ENCODE measurements around the gene CCDC38. TPM values are rescaled to one million over a fixed set of nuclear protein-coding genes. Genes with fewer than 3 reads are reported as not detected.

CCDC38 gene
- total and polyA plus RNA-seq, 4 experiments from 2014 or later: 0.09 to 1.0 (median 0.23) TPM; not detected in 1

GRCh38 chr12:95887311-95887710 lies 55.1 kb downstream of the CCDC38 start:
- CTCF ChIA-PET (ENCODE audit: partially characterized antibody): no interaction called here

GRCh38 chr12:95884998-95885397 lies 57.4 kb downstream of the CCDC38 start:
- H3K27ac ChIP-seq (ENCODE audit: low read depth, low read length): no peak overlapping the region
- no peaks in the 10 kb centered on the region for H3K36me3 ChIP-seq (ENCODE audit: insufficient read depth, low read length)
- Mint-ChIP-seq H3K4me3 (no peak overlapping the region), H3K4me1 (no peaks in the 10 kb centered on the region), H3K36me3 (no peaks in the 10 kb centered on the region), H3K27ac (no peak overlapping the region), H3K9me3 (peaks cover 0 to 4% (median 0%) of the 10 kb centered on the region in 8 donors), H3K27me3 (peaks cover 2 to 8% of the 10 kb centered on the region in 2 donors)
- H3K9me3 ChIP-seq (ENCODE audit: control insufficient read depth in 1 of 2, low read length in 2 of 2): no peaks in the 10 kb centered on the region
- H3K4me3 ChIP-seq (ENCODE audit: low read length in 2 of 2): no peak overlapping the region
- intact Hi-C loops (cut with micrococcal nuclease): no loop called here
- ChIA-PET CTCF (ENCODE audit: partially characterized antibody) (no interaction called here), POLR2A (ENCODE audit: partially characterized antibody) (no interaction called here)
- H3K4me1 ChIP-seq (ENCODE audit: insufficient read depth, low read length): no peaks in the 10 kb centered on the region
- H3K27me3 ChIP-seq (ENCODE audit: insufficient read depth, low read length): no peaks in the 10 kb centered on the region
- DNase-seq: no peak

More at GRCh38 chr12:95887311-95887710, 55.1 kb downstream of the CCDC38 start:
- H3K27me3 ChIP-seq (ENCODE audit: insufficient read depth, low read length): no peaks in the 10 kb centered on the region
- no peak for DNase-seq
- H3K36me3 Mint-ChIP-seq: no peaks in the 10 kb centered on the region
- H3K4me3 Mint-ChIP-seq: no peak overlapping the region
- no peak overlapping the region for H3K27ac ChIP-seq (ENCODE audit: low read depth, low read length)
- peaks cover 2 to 13% of the 10 kb centered on the region in 2 donors for H3K27me3 Mint-ChIP-seq
- H3K4me1 ChIP-seq (ENCODE audit: insufficient read depth, low read length): no peaks in the 10 kb centered on the region
- H3K4me3 ChIP-seq (ENCODE audit: low read length in 2 of 2): no peak overlapping the region
- H3K9me3 ChIP-seq (ENCODE audit: control insufficient read depth in 1 of 2, low read length in 2 of 2): no peaks in the 10 kb centered on the region
- H3K4me1 Mint-ChIP-seq: no peaks in the 10 kb centered on the region
- intact Hi-C loops (cut with micrococcal nuclease): no loop called here
- H3K9me3 Mint-ChIP-seq: peaks cover 0 to 4% (median 0%) of the 10 kb centered on the region in 8 donors
- no peaks in the 10 kb centered on the region for H3K36me3 ChIP-seq (ENCODE audit: insufficient read depth, low read length)
- POLR2A ChIA-PET (ENCODE audit: partially characterized antibody): no interaction called here
- no peak overlapping the region for H3K27ac Mint-ChIP-seq

GRCh38 chr12:95882873-95883272 lies 59.5 kb downstream of the CCDC38 start:
- DNase-seq: no peak
- H3K27ac ChIP-seq (ENCODE audit: low read depth, low read length): no peak overlapping the region
- H3K4me3 ChIP-seq (ENCODE audit: low read length in 2 of 2): no peak overlapping the region
- no peaks in the 10 kb centered on the region for H3K4me1 ChIP-seq (ENCODE audit: insufficient read depth, low read length)
- Mint-ChIP-seq H3K4me3 (no peak overlapping the region), H3K4me1 (no peaks in the 10 kb centered on the region), H3K36me3 (no peaks in the 10 kb centered on the region), H3K9me3 (peaks cover 0 to 4% (median 0%) of the 10 kb centered on the region in 8 donors), H3K27ac (no peak overlapping the region), H3K27me3 (peaks cover 0 to 4% of the 10 kb centered on the region in 2 donors)
- no peaks in the 10 kb centered on the region for H3K36me3 ChIP-seq (ENCODE audit: insufficient read depth, low read length)
- no peaks in the 10 kb centered on the region for H3K27me3 ChIP-seq (ENCODE audit: insufficient read depth, low read length)
- intact Hi-C loops (cut with micrococcal nuclease): no loop called here
- no peaks in the 10 kb centered on the region for H3K9me3 ChIP-seq (ENCODE audit: control insufficient read depth in 1 of 2, low read length in 2 of 2)
- CTCF ChIA-PET (ENCODE audit: partially characterized antibody): interaction anchor here (1.2 kb wide), 1 partner anchor 36 kb away, joined by 3 read pairs; no protein-coding TSS in a partner anchor
- POLR2A ChIA-PET (ENCODE audit: partially characterized antibody): no interaction called here

GRCh38 chr12:95882080-95882479 lies 60.3 kb downstream of the CCDC38 start:
- Mint-ChIP-seq H3K36me3 (no peaks in the 10 kb centered on the region), H3K4me3 (no peak overlapping the region), H3K27ac (no peak overlapping the region), H3K27me3 (no peaks in the 10 kb centered on the region), H3K9me3 (peaks cover 0 to 4% (median 0%) of the 10 kb centered on the region in 8 donors), H3K4me1 (no peaks in the 10 kb centered on the region)
- no peak overlapping the region for H3K27ac ChIP-seq (ENCODE audit: low read depth, low read length)
- no peak overlapping the region for H3K4me3 ChIP-seq (ENCODE audit: low read length in 2 of 2)
- H3K36me3 ChIP-seq (ENCODE audit: insufficient read depth, low read length): no peaks in the 10 kb centered on the region
- no peak for DNase-seq
- H3K9me3 ChIP-seq (ENCODE audit: control insufficient read depth in 1 of 2, low read length in 2 of 2): no peaks in the 10 kb centered on the region
- ChIA-PET POLR2A (ENCODE audit: partially characterized antibody) (no interaction called here), CTCF (ENCODE audit: partially characterized antibody) (interaction anchor here (1.2 kb wide), 1 partner anchor 37 kb away, joined by 3 read pairs; no protein-coding TSS in a partner anchor)
- intact Hi-C loops (cut with micrococcal nuclease): no loop called here
- no peaks in the 10 kb centered on the region for H3K27me3 ChIP-seq (ENCODE audit: insufficient read depth, low read length)
- H3K4me1 ChIP-seq (ENCODE audit: insufficient read depth, low read length): no peaks in the 10 kb centered on the region

GRCh38 chr12:95881331-95881955 lies 61.0 kb downstream of the CCDC38 start:
- no peak overlapping the region for H3K27ac ChIP-seq (ENCODE audit: low read depth, low read length)
- H3K27me3 Mint-ChIP-seq: no peaks in the 10 kb centered on the region
- no peaks in the 10 kb centered on the region for H3K4me1 ChIP-seq (ENCODE audit: insufficient read depth, low read length)
- no peaks in the 10 kb centered on the region for H3K36me3 Mint-ChIP-seq
- peaks cover 0 to 4% (median 0%) of the 10 kb centered on the region in 8 donors for H3K9me3 Mint-ChIP-seq
- H3K27me3 ChIP-seq (ENCODE audit: insufficient read depth, low read length): no peaks in the 10 kb centered on the region
- H3K4me1 Mint-ChIP-seq: no peaks in the 10 kb centered on the region
- no peak overlapping the region for H3K4me3 Mint-ChIP-seq
- no peak for DNase-seq
- H3K9me3 ChIP-seq (ENCODE audit: control insufficient read depth in 1 of 2, low read length in 2 of 2): no peaks in the 10 kb centered on the region
- no peak overlapping the region for H3K27ac Mint-ChIP-seq
- H3K4me3 ChIP-seq (ENCODE audit: low read length in 2 of 2): no peak overlapping the region
- no peaks in the 10 kb centered on the region for H3K36me3 ChIP-seq (ENCODE audit: insufficient read depth, low read length)
- CTCF ChIA-PET (ENCODE audit: partially characterized antibody): no interaction called here
- intact Hi-C loops (cut with micrococcal nuclease): no loop called here
- POLR2A ChIA-PET (ENCODE audit: partially characterized antibody): no interaction called here

- Histone ChIP-seq H3K9me3 (ENCODE audit: control insufficient read depth in 1 of 2, low read length in 2 of 2) (no peaks in the 10 kb centered on the region), H3K27ac (ENCODE audit: low read depth, low read length) (no peak overlapping the region), H3K4me3 (ENCODE audit: low read length in 2 of 2) (no peak overlapping the region), H3K27me3 (ENCODE audit: insufficient read depth, low read length) (no peaks in the 10 kb centered on the region), H3K4me1 (ENCODE audit: insufficient read depth, low read length) (no peaks in the 10 kb centered on the region), H3K36me3 (ENCODE audit: insufficient read depth, low read length) (no peaks in the 10 kb centered on the region)
- ChIA-PET CTCF (ENCODE audit: partially characterized antibody) (no interaction called here), POLR2A (ENCODE audit: partially characterized antibody) (no interaction called here)
- H3K27ac Mint-ChIP-seq: no peak overlapping the region
- H3K4me3 Mint-ChIP-seq: no peak overlapping the region
- intact Hi-C loops (cut with micrococcal nuclease): no loop called here
- no peaks in the 10 kb centered on the region for H3K36me3 Mint-ChIP-seq
- H3K27me3 Mint-ChIP-seq: no peaks in the 10 kb centered on the region
- H3K9me3 Mint-ChIP-seq: peaks cover 0 to 4% (median 0%) of the 10 kb centered on the region in 8 donors
- no peaks in the 10 kb centered on the region for H3K4me1 Mint-ChIP-seq
- DNase-seq: no peak
These were observed 61.5 kb downstream of the CCDC38 start for GRCh38 chr12:95880895-95881294.

GRCh38 chr12:95877622-95878021 lies 64.8 kb downstream of the CCDC38 start:
- Mint-ChIP-seq H3K27me3 (no peaks in the 10 kb centered on the region), H3K27ac (no peak overlapping the region), H3K4me3 (no peak overlapping the region), H3K9me3 (no peaks in the 10 kb centered on the region), H3K36me3 (peaks cover 9 to 10% of the 10 kb centered on the region in 2 donors), H3K4me1 (no peaks in the 10 kb centered on the region)
- Histone ChIP-seq H3K9me3 (ENCODE audit: control insufficient read depth in 1 of 2, low read length in 2 of 2) (no peaks in the 10 kb centered on the region), H3K27me3 (ENCODE audit: insufficient read depth, low read length) (no peaks in the 10 kb centered on the region), H3K4me3 (ENCODE audit: low read length in 2 of 2) (no peak overlapping the region), H3K27ac (ENCODE audit: low read depth, low read length) (no peak overlapping the region), H3K4me1 (ENCODE audit: insufficient read depth, low read length) (no peaks in the 10 kb centered on the region), H3K36me3 (ENCODE audit: insufficient read depth, low read length) (no peaks in the 10 kb centered on the region)
- no peak for DNase-seq
- intact Hi-C loops (cut with micrococcal nuclease): no loop called here
- POLR2A ChIA-PET (ENCODE audit: partially characterized antibody): no interaction called here
- CTCF ChIA-PET (ENCODE audit: partially characterized antibody): interaction anchor here (1.2 kb wide), 1 partner anchor 12 kb away, joined by 3 read pairs; no protein-coding TSS in a partner anchor
